Gastroesophageal sphincter (tissue), 3 donors: Measurements from ENCODE around the gene DACT3.

Experiments
- CTCF ChIP-seq, 4 experiments: fragments of 200-600 bp in 2 of 4; fragments of 450-650 bp in 2 of 4; sonication (generic) in 1 of 4; IDR thresholded peaks; one replicate each; pipeline ENCODE4 v1.5.1; 2017 to 2019; ENCODE audit warnings: antibody characterized with exemption in 4 of 4, mild to moderate bottlenecking in 2 of 4, moderate library complexity in 2 of 4
- EP300 ChIP-seq: sonication (generic); formaldehyde crosslinking; IDR thresholded peaks from one replicate; pipeline ENCODE4 v1.6.1; 2017; ENCODE audit warnings: antibody characterized with exemption, mild to moderate bottlenecking
- POLR2A ChIP-seq, 2 donors: fragments of 450-650 bp; IDR thresholded peaks; one replicate each; pipeline ENCODE4 v1.6.1; 2017; ENCODE audit warnings: antibody characterized with exemption in 2 of 2, mild to moderate bottlenecking in 2 of 2, moderate library complexity in 1 of 2
- POLR2AphosphoS5 ChIP-seq: sonication (generic); formaldehyde crosslinking; IDR thresholded peaks from one replicate; pipeline ENCODE4 v1.6.1; 2017; ENCODE audit warnings: antibody characterized with exemption

- TF ChIP-seq CTCF (IDR thresholded peaks at IDR 0.05) (peak in 2 of 4 experiments; percentile 21 to 31), EP300 (no peak), POLR2AphosphoS5 (peak; percentile 6), POLR2A (IDR thresholded peaks at IDR 0.05) (peak; percentile 57 to 67)
These were observed at the start of gene DACT3 for GRCh38 chr19:46661020-46661731.
